Measurements from ENCODE around the gene CR1. TPM values are rescaled to one million over a fixed set of nuclear protein-coding genes. Genes with fewer than 3 reads are reported as not detected.

Gene CR1
- total RNA-seq, 4 donors from 2014 or later = 6.7 to 27.6 (median 8.8) TPM

GRCh38 chr1:207502726-207503125, 6.8 kb downstream of the CR1 start:
- peaks cover 0 to 6% (median 0%) of the 10 kb centered on the region in 3 donors for H3K36me3 ChIP-seq
- H3K27ac ChIP-seq = no peak overlapping the region
- WGBS, 2 donors = 40 to 43% methylated on average over 7 of the region's 7 CpGs
- DNase-seq (ENCODE audit: low spot score in 2 of 2) = no peak
- peaks cover 0 to 15% of the 10 kb centered on the region in 2 donors for H3K27me3 ChIP-seq
- TF ChIP-seq EP300 (IDR thresholded peaks at IDR 0.05) = no peak
- no peak for TF ChIP-seq POLR2A (IDR thresholded peaks at IDR 0.05)
- TF ChIP-seq, protein P1, sequence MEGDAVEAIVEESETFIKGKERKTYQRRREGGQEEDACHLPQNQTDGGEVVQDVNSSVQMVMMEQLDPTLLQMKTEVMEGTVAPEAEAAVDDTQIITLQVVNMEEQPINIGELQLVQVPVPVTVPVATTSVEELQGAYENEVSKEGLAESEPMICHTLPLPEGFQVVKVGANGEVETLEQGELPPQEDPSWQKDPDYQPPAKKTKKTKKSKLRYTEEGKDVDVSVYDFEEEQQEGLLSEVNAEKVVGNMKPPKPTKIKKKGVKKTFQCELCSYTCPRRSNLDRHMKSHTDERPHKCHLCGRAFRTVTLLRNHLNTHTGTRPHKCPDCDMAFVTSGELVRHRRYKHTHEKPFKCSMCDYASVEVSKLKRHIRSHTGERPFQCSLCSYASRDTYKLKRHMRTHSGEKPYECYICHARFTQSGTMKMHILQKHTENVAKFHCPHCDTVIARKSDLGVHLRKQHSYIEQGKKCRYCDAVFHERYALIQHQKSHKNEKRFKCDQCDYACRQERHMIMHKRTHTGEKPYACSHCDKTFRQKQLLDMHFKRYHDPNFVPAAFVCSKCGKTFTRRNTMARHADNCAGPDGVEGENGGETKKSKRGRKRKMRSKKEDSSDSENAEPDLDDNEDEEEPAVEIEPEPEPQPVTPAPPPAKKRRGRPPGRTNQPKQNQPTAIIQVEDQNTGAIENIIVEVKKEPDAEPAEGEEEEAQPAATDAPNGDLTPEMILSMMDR (IDR thresholded peaks at IDR 0.05) = no peak
- no peaks in the 10 kb centered on the region for H3K9me3 ChIP-seq
- no peaks in the 10 kb centered on the region for H3K4me1 ChIP-seq
- no peak overlapping the region for H3K4me3 ChIP-seq

- H3K9me3 ChIP-seq = no peaks in the 10 kb centered on the region
- TF ChIP-seq, protein P1 (IDR thresholded peaks at IDR 0.05) = no peak
- no peak for TF ChIP-seq POLR2A (IDR thresholded peaks at IDR 0.05)
- no peak for TF ChIP-seq EP300 (IDR thresholded peaks at IDR 0.05)
- H3K27me3 ChIP-seq = peaks cover 0 to 15% of the 10 kb centered on the region in 2 donors
- WGBS, 2 donors = 95 to 96% methylated on average over 3 of the region's 3 CpGs
- H3K4me1 ChIP-seq = no peaks in the 10 kb centered on the region
- no peak overlapping the region for H3K27ac ChIP-seq
- no peak for DNase-seq (ENCODE audit: low spot score in 2 of 2)
- peaks cover 0 to 6% (median 0%) of the 10 kb centered on the region in 3 donors for H3K36me3 ChIP-seq
- no peak overlapping the region for H3K4me3 ChIP-seq
Observed at GRCh38 chr1:207503950-207504349, 8.0 kb downstream of the CR1 start.

DNA sequence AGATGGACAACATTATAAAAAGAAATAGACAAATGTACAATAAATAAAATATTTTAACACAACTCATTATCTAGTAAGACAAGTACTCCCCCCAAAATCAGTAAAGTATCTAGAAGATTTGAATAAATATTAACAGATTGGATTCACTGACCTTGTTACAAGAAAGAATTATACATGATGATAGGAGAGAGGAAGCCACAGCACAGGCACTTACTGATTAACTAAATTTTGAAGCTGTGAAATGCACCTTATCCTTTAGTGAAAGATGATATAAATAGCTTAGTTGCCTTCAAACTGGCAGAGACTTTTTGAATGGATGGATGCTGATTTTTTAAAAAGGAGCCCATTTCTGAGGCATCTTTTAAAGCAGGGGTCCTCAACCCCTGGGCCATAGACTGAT, 8.5 kb downstream of the CR1 start:
- H3K9me3 ChIP-seq = no peaks in the 10 kb centered on the region
- H3K36me3 ChIP-seq = peaks cover 0 to 6% (median 0%) of the 10 kb centered on the region in 3 donors
- H3K4me3 ChIP-seq = no peak overlapping the region
- H3K4me1 ChIP-seq = no peaks in the 10 kb centered on the region
- H3K27me3 ChIP-seq = peaks cover 0 to 15% of the 10 kb centered on the region in 2 donors
- H3K27ac ChIP-seq = no peak overlapping the region
- TF ChIP-seq, protein P1 (IDR thresholded peaks at IDR 0.05) = no peak
- TF ChIP-seq POLR2A (IDR thresholded peaks at IDR 0.05) (no peak), EP300 (IDR thresholded peaks at IDR 0.05) (no peak)
- DNase-seq (ENCODE audit: low spot score in 2 of 2) = no peak

DNA sequence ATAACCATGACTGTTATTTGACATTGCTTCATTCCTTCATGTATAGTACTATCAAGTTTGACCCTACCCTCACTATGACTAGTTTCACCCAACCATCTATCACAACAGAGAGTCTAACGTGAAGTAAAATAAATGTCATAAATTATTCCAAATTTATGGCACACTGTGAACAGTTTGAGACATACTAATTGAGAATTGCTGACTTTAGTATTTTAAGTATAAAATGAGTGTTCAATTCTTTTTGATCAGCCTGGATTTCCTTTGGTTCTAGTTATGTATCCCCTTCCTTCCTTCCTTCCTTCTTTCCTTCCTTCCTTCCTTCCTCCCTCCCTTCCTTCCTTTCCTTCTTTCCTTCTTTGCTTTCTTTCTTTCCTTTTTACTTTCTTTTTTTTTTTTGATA, 14.5 kb downstream of the CR1 start:
- H3K36me3 ChIP-seq = peaks cover 0 to 6% (median 0%) of the 10 kb centered on the region in 3 donors
- no peaks in the 10 kb centered on the region for H3K9me3 ChIP-seq
- TF ChIP-seq EP300 (IDR thresholded peaks at IDR 0.05) = no peak
- TF ChIP-seq POLR2A (IDR thresholded peaks at IDR 0.05) = no peak
- TF ChIP-seq, protein P1 (IDR thresholded peaks at IDR 0.05) = no peak
- H3K27ac ChIP-seq = no peak overlapping the region
- DNase-seq (ENCODE audit: low spot score in 2 of 2) = no peak
- H3K4me3 ChIP-seq = no peak overlapping the region
- H3K27me3 ChIP-seq = no peaks in the 10 kb centered on the region
- 62 to 64% methylated on average over 1 of the region's 1 CpG for WGBS, 2 donors
- no peaks in the 10 kb centered on the region for H3K4me1 ChIP-seq

DNA sequence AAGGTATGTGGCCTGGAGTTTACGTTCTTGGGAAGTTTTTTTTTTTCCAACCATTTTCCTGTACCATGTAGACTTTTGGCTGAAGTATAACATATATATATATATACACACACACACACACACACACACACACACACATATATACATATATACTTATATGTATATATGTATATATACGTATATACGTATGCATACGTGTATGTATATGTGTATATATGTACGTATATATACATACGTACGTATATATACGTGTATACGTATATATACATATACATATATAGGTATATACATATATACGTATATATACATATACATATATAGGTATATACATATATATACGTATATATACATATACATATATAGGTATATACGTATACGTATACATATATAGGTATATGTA, 18.9 kb downstream of the CR1 start:
- H3K9me3 ChIP-seq = no peaks in the 10 kb centered on the region
- no peak for DNase-seq (ENCODE audit: low spot score in 2 of 2)
- TF ChIP-seq EP300 (IDR thresholded peaks at IDR 0.05) (no peak), POLR2A (IDR thresholded peaks at IDR 0.05) (no peak)
- TF ChIP-seq, protein P1 (IDR thresholded peaks at IDR 0.05) = no peak
- no peak overlapping the region for H3K27ac ChIP-seq
- no peak overlapping the region for H3K4me3 ChIP-seq
- H3K4me1 ChIP-seq = no peaks in the 10 kb centered on the region
- WGBS, 2 donors = 91 to 95% methylated on average over 13 of the region's 13 CpGs
- no peaks in the 10 kb centered on the region for H3K36me3 ChIP-seq
- no peaks in the 10 kb centered on the region for H3K27me3 ChIP-seq
